ENCODE data around the gene BABAM2. TPM values are rescaled to one million over a fixed set of nuclear protein-coding genes. Genes with fewer than 3 reads are reported as not detected.

Gene BABAM2
- total and polyA plus RNA-seq, 10 of the 15 experiments (the other 5 are each of a cell fraction or from before 2014, with no cell fraction given): 30.7 to 59.9 (median 44.5) TPM

DNA sequence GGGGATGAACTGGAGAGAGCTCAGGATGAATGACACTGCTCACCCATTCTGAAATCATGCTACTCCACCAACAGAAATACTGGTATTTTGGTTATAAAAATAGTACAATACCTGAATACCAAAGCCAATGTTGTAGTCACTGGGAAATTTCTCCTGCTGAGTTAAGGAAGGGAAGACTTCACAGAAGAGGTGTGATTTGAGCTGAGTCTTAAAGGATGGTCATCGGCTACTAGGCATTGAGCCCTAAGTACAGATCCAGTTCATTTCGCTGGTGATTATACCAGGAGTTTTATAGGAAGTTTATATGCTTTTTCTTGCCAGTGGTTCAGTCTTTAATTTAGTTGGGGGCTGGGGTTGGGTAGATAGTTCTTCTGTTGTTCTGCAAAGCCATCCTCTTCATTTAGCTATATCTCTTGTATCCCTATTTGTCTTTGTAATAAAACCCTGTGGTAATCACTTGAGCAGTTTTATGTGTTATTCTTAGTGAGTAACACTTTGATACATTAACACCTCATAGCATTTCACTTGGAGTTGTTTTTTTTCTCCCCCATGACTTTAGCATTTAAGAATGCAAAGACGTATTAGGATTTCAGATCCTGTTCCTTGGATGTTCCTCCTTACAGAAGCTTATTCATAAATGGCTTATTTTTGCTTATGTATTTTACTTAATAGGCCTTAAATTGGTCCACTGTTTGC is 262.2 kb downstream of the BABAM2 start (continued):
- TF ChIP-seq, protein P1, sequence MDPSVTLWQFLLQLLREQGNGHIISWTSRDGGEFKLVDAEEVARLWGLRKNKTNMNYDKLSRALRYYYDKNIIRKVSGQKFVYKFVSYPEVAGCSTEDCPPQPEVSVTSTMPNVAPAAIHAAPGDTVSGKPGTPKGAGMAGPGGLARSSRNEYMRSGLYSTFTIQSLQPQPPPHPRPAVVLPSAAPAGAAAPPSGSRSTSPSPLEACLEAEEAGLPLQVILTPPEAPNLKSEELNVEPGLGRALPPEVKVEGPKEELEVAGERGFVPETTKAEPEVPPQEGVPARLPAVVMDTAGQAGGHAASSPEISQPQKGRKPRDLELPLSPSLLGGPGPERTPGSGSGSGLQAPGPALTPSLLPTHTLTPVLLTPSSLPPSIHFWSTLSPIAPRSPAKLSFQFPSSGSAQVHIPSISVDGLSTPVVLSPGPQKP (IDR thresholded peaks at IDR 0.05; ENCODE audit: low read depth, low read length): no peak
- TF ChIP-seq ZNF217 (IDR thresholded peaks at IDR 0.05) (no peak), TBL1XR1 (IDR thresholded peaks at IDR 0.05; ENCODE audit: low read depth, low read length) (no peak)

DNA sequence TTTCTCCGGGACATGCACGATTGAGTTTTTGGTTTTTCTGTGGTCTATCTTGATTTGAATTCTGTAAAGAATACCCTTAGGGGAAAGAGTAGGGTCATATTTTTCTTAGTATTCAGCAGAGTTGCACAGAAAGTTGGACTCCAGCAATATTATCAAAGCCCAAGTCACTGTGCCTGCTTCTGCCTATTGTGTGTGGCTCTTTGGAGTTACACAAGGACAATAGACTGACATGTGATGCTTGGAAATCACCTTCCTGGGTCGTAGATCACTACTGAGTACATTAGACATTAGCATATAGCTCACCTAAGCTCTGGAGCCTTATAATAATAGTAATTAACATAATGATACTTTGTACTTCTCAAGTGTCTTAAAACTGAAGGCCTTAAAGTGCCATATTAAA is 263.3 kb downstream of the BABAM2 start:
- ChIA-PET SMC1A (ENCODE audit: uncharacterized antibody, unreplicated experiment) (no interaction called here), POLR2A (interaction anchor here (0.5 kb wide), 1 partner anchor 359 kb away, joined by 4 read pairs; no protein-coding TSS in a partner anchor), RAD21 (ENCODE audit: unreplicated experiment) (no interaction called here), CTCF (interaction anchor here (0.6 kb wide), 1 partner anchor 59 kb away, joined by 3 read pairs; no protein-coding TSS in a partner anchor)
- Histone ChIP-seq H3K4me3 (no peak overlapping the region), H3K4me1 (ENCODE audit: control insufficient read depth, insufficient read depth, low read length) (no peaks in the 10 kb centered on the region), H3K9me3 (replicated peaks; ENCODE audit: control insufficient read depth, insufficient read depth, low read length) (peaks cover 6% of the 10 kb centered on the region; the same call in 2 of the 3 replicates), H2AFZ (ENCODE audit: control insufficient read depth, low read depth, low read length) (no peak overlapping the region), H3K36me3 (ENCODE audit: control insufficient read depth in 2 of 2, insufficient read depth in 2 of 2, low read length in 1 of 2) (no peaks in the 10 kb centered on the region), H3K9ac (ENCODE audit: control insufficient read depth, insufficient read depth, low read length) (no peak overlapping the region), H3K27me3 (replicated peaks in 1 of 2; ENCODE audit: control insufficient read depth in 2 of 2, insufficient read depth in 2 of 2, low read length in 1 of 2) (no peaks in the 10 kb centered on the region), H3K27ac (ENCODE audit: control insufficient read depth, insufficient read depth) (no peak overlapping the region), H4K20me1 (ENCODE audit: control insufficient read depth, insufficient read depth) (no peaks in the 10 kb centered on the region), H3K79me2 (ENCODE audit: control insufficient read depth, insufficient read depth, low read length) (no peaks in the 10 kb centered on the region), H3K4me2 (ENCODE audit: control insufficient read depth, insufficient read depth) (no peak overlapping the region)
- intact Hi-C loops (cut with micrococcal nuclease; ENCODE audit: unreplicated experiment): loop anchor here (10.0 kb wide), 1 partner anchor 241 kb away; the partner anchor contains the start of gene FOSL2
- no peak for DNase-seq (ENCODE audit: low read depth, low spot score)
- in situ Hi-C loops (cut with MboI): no loop called here
- BruUV-seq (replicated peaks): no TSS peak
- WGBS (ENCODE audit: insufficient coverage, insufficient replicate concordance, low lambda C conversion rate, missing lambda C conversion rate): 65% methylated on average over 3 of the region's 3 CpGs
- FAIRE-seq: peak; percentile 73
- ATAC-seq: no peak
- TF ChIP-seq ZNF622 (IDR thresholded peaks at IDR 0.05) (no peak), TCF12 (IDR thresholded peaks at IDR 0.05; ENCODE audit: low read depth, low read length) (no peak), POLR2AphosphoS5 (IDR thresholded peaks at IDR 0.05; ENCODE audit: low read length) (no peak), CREB1 (IDR thresholded peaks at IDR 0.05; ENCODE audit: low read depth) (no peak), STAT1 (conservative IDR thresholded peaks at IDR 0.05) (no peak), PAX5 (IDR thresholded peaks at IDR 0.05; ENCODE audit: borderline replicate concordance, low read depth, low read length) (no peak), RUNX3 (IDR thresholded peaks at IDR 0.05; ENCODE audit: low read length) (no peak), RAD21 (IDR thresholded peaks at IDR 0.05; ENCODE audit: insufficient read depth, low read depth, low read length) (no peak), SREBF1 (IDR thresholded peaks at IDR 0.05; ENCODE audit: low read length) (no peak), SRF (IDR thresholded peaks at IDR 0.05; ENCODE audit: low read depth in 2 of 2, low read length in 2 of 2) (no peak)
- TF ChIP-seq, protein P2, sequence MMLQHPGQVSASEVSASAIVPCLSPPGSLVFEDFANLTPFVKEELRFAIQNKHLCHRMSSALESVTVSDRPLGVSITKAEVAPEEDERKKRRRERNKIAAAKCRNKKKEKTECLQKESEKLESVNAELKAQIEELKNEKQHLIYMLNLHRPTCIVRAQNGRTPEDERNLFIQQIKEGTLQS (IDR thresholded peaks at IDR 0.05; ENCODE audit: borderline replicate concordance, extremely low read depth, low read depth, low read length): no peak
- TF ChIP-seq, protein P3, sequence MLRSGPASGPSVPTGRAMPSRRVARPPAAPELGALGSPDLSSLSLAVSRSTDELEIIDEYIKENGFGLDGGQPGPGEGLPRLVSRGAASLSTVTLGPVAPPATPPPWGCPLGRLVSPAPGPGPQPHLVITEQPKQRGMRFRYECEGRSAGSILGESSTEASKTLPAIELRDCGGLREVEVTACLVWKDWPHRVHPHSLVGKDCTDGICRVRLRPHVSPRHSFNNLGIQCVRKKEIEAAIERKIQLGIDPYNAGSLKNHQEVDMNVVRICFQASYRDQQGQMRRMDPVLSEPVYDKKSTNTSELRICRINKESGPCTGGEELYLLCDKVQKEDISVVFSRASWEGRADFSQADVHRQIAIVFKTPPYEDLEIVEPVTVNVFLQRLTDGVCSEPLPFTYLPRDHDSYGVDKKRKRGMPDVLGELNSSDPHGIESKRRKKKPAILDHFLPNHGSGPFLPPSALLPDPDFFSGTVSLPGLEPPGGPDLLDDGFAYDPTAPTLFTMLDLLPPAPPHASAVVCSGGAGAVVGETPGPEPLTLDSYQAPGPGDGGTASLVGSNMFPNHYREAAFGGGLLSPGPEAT (IDR thresholded peaks at IDR 0.05; ENCODE audit: low read depth): no peak
- TF ChIP-seq, protein P4, sequence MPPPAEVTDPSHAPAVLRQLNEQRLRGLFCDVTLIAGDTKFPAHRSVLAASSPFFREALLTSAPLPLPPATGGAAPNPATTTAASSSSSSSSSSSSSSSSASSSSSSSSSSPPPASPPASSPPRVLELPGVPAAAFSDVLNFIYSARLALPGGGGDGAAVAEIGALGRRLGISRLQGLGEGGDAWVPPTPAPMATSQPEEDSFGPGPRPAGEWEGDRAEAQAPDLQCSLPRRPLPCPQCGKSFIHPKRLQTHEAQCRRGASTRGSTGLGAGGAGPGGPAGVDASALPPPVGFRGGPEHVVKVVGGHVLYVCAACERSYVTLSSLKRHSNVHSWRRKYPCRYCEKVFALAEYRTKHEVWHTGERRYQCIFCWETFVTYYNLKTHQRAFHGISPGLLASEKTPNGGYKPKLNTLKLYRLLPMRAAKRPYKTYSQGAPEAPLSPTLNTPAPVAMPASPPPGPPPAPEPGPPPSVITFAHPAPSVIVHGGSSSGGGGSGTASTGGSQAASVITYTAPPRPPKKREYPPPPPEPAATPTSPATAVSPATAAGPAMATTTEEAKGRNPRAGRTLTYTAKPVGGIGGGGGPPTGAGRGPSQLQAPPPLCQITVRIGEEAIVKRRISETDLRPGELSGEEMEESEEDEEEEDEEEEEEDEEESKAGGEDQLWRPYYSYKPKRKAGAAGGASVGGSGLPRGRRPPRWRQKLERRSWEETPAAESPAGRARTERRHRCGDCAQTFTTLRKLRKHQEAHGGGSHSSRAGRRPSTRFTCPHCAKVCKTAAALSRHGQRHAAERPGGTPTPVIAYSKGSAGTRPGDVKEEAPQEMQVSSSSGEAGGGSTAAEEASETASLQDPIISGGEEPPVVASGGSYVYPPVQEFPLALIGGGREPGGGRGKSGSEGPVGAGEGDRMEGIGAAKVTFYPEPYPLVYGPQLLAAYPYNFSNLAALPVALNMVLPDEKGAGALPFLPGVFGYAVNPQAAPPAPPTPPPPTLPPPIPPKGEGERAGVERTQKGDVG (CRISPR knock-in tag; IDR thresholded peaks at IDR 0.05): no peak
